HG02759 (cell line): ENCODE results near the gene HDAC4.

Experiments used
- ATAC-seq: cut with Tn5 transposase; IDR thresholded peaks from one replicate; pipeline ENCODE4 v1.9.1; 2021; ENCODE audit warnings: mild to moderate bottlenecking, moderate library complexity; ENCODE audit not compliant: unreplicated experiment

HDAC4 gene

DNA sequence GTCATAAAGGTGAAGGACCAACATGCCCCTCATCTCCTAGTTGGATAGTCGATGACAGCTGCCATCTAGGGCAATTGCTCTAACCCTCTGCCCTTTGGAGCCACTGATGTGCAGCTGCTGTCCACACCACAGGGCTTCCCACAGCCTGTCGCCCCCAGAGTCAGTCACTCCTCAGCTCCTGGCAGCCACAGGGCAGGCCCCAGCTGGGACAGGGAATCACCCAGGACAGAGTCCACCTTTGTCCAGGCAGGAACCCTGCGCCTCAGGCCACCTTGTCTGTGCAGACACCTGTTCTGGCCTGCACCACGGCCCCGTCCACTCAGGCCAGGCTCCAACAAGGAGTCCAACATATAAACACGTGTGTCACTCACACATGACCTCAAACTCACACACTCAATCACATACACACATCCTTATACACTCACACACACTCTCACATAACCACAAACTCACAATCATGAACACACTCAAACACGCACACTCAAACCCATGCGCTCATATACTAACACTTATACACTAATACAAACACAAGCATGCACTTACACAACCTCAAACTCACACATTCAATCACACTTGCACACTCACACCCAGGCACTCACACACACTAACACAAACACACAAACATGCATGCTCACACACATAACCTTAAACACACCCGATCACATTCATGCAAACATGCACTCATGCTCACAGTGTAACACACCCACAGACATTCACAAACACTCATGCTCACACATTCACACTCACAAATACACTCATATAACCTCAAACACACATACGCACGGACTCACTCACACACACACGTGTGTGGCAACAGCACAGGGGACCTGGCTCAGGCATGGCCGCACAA is 29.7 kb downstream of the HDAC4 start:
- ATAC-seq = no peak

DNA sequence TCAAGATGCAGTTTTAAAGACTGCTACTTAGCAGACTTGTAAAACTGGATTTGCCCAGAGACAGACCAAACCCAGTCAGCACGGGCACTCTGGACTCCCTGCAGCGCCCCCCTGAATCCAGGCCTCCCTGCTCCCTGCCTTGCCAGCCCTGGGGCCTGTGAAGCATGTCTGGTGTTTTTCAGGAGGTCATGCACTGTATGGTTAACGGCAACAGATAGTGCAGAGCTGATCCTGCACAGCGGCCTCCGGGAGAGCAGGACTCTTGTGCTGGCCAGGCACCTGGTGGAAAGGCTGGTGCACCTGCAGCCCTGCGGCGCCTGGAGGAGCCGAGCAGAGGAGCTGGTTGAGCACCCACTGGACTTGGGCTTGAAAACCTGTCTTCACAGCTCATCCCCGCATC is 30.4 kb downstream of the HDAC4 start:
- ATAC-seq = no peak

DNA sequence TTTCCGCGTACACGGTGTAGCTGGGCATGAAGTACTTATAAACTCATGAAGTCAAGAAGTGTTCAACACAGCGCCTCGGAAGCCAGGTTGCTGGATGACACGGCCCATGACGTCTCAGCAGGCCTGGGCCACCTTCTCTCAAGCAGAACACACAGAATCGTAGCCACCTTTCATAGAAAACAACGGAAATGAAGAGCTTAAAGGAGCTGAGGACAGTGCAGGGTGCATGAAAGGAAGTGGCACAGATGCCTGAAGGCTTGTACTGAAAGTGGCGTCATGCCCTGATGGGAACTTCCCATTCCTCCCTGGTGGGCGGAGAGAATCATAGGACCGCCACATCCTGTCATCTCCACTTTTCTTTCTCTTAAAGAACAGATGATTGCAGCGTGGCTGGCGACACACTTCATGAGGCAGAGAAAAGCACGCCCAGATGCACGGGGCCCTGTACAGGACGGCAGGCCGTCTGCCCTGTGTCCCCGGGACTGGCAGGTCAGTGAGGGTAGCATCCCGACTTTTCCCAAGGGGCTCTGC is 31.1 kb downstream of the HDAC4 start:
- peak; percentile 91 for ATAC-seq

DNA sequence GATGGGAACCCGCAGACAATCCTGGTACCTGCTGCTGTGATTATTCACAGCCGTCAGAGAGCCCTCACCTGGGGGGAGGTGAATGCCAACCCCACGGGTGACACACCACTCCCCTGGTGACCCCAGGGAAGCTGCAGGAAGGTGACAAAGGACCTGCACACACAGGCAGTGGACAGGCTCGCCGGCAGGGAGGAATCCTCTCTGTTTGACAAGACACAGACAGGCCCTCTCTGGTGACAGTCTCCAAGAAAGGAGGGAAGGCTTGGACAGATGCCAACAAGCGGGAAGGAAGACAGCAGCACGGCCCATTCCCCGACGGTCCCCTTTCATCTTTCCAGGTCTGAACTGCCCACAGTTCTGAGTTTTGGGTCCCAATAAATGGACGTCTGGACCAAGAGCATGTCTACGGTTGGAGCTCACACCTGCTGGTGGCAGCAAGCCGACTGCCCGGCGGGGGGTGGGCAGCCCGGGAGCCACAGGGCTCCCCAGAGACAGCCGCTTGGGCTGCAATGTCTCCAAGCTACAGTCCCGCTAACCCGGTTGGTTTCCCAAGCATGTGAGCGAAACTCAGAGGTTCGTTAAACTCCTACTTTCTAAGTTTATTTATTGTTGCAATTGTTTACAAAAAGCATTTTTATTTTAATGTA is 31.8 kb downstream of the HDAC4 start:
- ATAC-seq = peak; percentile 30

DNA sequence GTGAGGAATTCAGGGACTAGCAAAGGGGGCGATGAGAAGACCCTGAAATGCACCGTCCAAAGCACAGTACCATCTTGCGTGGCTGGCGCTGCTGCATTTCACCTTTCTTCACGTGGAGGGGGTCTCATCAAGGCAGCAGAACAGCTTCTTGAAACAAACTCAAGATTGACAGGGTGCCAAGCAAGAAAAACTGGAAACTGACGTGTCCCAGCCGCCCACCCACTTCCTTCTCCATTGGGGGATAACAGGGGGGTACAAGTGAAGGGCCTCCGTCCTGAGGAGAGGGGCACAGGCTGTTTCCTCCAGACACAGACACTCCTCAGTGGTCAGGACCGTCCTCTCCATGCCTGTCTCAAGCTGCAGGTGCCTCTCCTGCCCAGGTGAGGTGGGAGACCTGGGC is 32.5 kb downstream of the HDAC4 start:
- ATAC-seq = no peak

DNA sequence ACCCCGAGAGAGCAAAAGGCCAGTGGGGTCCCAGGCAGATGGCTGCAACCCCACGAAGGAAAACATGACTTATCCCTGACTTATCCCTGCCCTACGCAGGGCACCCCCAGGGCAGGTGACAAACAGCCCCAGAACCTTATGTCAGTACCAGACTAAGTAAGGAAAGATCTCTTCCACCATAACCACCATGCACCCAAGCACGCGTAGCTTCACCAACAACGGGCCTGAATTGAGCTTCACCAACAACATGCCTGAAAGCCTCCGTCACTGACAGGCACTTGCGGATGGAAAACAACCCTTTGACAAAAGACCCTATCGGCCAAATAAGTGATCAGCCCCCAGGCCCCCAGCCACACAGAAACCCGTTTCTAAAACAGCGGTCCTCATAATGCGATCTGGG is 34.1 kb downstream of the HDAC4 start:
- ATAC-seq = no peak

DNA sequence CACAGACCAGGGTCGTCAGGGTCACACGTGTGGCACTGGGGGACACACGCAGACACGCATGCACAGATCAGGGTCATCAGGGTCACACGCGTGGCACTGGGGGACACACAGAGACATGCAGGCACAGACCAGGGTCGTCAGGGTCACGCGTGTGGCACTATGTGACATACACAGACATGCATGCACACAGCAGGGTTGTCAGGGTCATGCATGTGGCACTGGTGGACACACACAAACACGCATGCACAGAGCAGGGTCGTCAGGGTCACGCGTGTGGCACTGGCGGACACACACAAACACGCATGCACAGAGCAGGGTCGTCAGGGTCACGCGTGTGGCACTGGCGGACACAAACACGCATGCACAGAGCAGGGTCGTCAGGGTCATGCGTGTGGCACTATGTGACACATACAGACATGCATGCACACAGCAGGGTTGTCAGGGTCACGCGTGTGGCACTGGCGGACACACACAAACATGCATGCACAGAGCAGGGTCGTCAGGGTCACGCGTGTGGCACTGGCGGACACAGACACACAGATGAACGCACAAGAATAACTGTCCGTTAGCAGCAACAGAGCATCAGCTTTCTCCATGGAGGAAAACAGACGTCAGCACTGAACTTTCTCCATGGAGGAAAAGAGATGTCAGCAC is 34.9 kb downstream of the HDAC4 start:
- ATAC-seq = no peak

DNA sequence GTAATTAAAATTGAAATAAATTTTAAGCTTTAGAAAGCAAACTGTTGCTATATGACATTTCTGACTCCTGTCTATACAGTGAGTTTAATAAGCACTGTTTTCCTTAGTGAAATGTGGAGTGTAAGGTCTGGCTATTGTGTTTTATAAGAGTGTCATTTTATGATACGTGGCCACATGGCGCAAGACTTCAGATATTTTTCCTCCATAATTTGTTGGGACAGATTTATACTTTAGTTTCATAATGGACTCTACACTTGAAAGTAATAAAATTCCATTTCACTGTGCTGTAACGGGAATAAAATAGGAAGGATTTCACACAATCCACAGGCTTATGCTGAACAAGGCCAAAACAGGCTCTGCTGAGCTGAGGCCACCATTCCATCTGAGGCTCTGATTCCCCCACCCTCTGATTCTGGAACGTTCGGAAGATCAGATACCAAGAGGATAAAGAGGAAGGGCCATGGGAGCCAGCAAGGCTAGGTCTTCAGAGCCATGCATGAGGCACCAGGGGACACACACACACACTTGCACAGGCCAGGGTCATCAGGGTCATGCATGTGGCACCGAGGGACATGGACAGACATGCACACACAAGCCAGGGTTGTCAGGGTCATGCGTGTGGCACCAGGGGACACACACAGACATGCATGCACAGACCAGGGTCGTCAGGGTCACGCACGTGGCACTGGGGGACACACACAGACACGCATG is 35.6 kb downstream of the HDAC4 start:
- ATAC-seq = no peak

DNA sequence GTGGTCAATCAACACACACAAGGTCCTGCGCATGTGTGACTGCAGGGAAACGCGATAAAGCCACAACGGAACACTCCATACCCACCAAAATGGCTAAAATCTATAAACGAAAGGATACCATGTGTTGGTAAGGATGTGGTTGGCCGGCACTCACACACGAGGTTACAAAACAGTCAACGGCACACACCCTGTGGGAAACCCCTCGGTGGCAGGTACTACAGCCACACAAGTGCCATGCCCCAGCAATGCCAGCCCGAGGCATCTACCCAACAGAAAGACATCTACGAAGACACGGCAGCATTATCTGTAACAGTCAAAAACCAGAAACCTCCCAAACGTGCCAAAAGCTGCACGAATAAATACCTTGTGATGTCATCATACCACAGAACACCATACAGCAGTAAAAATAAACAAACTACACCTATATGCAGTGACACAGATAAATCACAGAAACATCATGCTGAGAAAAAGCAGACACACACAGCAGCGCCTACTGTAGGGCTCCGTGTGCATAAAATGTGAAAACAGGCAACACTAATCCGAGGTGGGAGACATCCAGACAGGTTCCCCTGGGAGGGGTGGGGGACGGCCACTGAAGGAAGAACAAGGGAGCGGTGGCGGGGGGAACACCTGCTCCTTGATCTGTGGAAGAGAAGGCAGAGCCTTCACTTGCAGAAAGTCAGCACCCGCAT is 36.7 kb downstream of the HDAC4 start:
- ATAC-seq = no peak

DNA sequence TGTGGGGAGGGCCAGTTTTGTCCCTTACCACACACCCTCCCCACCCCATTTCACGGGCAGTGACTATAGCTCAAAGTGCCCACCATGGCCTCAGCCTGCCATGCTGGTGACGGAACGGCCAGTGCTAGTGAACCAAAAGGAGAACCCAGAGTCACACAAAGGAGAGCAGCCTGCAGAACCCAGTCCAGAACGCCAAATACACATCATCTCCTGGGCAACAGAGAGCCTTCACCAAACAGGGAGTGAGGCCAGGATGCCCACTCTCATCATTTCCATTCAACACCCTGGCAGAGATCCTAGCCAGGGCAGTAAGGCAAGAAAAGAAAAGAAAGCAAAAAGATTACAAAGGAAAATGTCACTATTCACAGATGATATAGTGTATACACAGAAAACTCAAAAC is 38.3 kb downstream of the HDAC4 start:
- ATAC-seq = no peak

DNA sequence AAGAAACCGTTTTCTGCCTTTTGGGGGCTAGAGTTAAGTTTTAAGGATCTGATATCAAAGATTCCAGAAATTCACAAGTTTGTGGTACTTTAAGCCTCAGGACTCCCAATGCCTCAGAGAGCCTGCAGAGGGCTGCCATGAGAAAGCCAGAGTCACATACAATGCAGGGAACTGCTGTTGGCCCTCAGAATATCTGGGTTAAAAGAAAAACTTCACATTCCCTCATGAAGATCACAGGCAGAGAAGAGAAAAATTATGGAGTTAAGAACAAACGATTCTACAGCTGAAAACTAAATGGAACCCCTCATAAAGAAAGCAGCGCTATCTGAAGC is 39.5 kb downstream of the HDAC4 start:
- no peak for ATAC-seq

DNA sequence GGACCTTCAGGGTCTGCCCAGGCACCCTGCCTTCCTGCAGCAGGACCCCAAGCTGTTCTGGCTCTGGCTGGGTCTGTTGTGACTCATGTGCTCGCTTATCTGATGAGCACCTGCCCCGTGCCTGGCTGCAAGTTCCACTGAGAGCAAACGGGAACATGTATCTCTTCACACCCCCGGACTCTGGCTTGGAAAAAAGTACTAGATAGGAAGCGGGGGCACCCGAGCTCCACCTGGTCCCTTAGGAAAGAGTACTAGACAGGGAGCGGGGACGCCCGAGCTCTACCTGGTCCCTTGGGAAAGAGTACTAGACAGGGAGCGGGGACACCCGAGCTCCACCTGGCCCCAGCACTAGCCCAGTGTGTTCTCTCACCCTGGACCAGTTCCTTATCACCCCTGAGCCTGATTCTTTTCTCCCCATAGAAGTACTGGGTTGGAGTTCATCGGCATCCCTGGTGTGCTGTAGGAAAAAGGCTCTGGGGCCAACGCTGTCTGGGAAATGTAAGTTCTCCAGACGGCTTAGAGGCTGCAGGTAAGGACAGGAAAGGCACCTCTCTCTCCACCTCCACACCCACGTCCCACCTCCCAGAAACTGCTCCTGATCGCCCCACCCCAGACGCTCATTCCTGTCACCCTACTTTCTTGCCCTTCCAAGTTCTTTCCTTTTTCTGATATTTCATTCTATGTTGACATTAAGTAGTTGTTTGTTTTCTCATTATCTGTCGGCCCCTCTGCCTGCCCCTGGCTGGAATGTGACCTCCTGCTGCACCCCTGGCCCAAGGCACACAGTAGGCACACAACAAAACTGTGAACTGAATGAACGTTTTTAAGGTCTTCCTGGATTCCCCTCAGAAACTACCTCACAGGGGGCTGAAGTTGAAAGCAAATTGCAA is 40.2 kb downstream of the HDAC4 start:
- no peak for ATAC-seq

DNA sequence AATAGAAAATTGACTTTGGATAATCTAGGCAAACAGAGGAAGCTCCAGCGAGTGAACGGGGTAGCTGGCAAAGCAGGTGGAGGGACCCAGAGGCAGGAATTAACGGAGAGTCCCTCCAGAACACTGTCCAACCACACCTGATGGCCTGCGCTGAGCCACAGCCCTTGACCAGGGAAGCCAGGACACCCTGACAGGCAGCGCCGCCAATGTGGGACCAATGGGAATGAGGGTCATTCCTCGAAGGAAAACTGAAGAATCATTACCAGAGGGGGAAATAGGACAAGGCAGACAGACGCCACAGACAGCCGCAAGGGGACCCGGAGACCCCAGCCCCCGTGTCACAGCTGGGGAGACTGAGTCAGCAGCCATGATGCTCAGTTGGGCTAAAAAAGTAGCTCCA is 40.8 kb downstream of the HDAC4 start:
- ATAC-seq = no peak

DNA sequence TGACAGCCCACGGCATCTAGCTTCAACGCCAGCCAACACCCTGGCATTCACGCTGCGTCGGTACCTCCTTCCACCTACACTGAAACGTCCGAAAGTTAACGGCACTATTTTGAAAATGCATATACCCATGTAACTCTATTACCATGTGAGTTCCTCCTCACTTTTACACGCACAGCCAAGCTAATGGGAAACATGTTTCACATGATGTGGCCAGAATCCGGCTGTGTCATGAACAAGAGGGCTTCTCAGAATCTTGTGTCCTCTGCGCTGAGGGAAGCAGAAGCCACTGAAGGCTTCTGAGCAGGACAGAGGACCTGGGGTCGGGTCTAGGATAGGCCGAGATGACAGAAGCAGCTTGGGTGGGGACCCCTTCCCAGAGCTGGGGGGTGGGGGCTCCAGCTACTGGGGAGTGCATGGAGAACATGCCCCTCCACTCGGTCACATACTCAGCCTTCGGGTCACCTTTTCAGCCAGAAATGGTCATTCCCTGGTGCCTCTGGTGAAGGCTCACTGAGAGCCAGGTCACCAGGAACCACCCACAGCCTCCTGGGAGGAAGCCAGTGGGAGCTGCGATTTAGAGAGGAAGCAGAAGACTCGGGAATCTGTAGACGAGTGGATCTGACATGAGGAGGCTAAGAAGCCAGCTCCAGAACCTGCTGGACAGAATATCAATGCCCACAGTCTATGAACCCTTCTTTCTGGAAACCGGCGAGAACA is 41.5 kb downstream of the HDAC4 start:
- ATAC-seq = no peak

DNA sequence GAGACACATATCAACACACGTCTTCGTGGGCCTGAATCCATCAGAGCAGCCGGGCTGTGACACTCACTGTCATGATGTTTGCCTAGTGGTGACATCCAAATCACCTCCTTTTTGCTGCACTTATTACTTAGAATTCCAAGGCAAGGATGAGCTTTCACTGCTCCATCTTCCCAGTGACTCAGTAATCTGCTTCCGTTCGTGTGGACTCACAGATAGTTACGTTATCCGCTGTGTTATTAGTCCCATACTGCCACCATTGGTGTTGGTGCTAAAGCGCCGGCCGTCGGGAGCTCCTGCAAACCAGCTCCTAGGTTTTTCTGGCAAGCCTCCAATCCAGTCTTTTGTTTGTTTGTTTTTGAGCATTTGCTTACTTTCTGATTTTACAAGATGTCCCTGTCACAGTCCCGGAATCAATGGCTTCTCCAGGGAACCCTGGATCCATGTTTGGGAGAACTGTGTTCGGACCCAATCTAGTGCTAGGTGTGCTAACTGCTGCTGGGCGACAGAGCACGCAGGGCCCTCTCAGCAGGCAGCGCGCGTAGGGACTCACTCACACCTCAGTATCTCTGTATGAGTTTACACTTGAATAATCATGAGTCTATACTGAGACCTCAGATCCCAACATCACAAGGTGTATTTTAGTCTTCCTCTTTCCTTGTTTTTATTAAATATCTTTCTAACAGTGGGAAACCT is 42.6 kb downstream of the HDAC4 start:
- ATAC-seq = no peak

DNA sequence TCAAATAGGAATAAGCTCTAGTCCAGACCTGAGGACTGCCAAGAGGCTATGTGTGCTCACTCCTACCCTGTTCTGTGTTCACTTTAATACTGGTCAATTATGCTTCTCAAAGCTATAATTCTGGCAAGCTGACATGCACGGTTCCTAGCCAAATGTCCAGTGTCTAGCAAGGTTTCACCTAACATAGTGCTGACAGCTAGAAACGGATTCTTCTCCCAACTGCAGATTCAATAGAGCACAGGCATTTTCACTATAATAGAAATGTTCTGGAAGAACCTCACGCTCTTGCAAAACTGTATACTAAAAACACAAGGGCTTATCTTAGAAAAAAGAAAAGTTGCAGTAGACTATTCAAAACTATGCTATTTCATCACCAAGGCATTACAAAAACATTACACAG is 45.1 kb downstream of the HDAC4 start:
- no peak for ATAC-seq

DNA sequence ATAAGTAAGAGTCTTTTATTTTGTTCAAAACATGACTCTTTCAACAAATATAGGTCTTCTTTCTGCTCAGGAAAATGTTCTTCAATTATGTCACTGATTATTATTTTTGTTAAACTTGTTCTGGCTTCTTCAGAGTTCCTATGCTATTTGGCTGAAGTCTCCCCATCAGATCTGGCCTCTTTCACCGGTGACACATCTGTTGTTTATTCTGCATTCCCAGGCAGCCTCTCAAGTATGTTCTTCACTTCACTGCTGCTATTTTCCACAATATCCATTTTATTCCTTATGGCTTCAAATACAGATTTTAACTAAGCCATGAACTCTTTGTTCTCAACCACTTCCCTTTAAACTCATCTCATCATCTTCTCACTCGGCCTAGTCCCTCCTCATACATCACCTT is 45.7 kb downstream of the HDAC4 start:
- ATAC-seq = no peak

DNA sequence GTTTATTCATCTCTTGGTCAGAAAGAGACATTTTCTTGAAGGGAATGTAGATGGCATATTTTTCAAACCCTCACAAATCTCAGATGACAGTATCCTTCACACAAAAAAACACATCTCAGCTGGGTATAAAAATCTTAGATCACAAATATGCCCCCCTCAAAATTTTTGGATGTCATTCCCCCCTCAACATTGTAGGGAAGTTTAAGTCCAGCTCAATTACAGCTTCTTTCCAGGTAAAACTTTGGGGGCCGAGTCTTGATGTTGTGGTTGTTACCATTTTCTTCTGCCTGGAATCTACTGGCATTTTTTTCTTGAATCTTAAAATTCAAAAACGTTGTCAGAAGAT is 46.1 kb downstream of the HDAC4 start:
- no peak for ATAC-seq
